Keratinocyte (primary cell): ENCODE data around the gene RNF5. TPM values are rescaled to one million over a fixed set of nuclear protein-coding genes. Genes with fewer than 3 reads are reported as not detected.

Source experiments
- DNase-seq: peaks from one replicate; pipeline ENCODE4 v3.0.0-alpha.2; 2011; ENCODE audit warnings: low read depth, missing footprints, low spot score
- FAIRE-seq: peaks from 2 replicates; lab custom pipeline; 2011; peaks lifted over from hg19 to GRCh38; lab: Jason Lieb, UNC
- H2AFZ ChIP-seq: 2 replicates; pipeline ENCODE4 v1.6.0; 2012; ENCODE audit warnings: low read length, control low read depth, inconsistent platforms; ENCODE audit not compliant: control insufficient read depth
- H3K27ac ChIP-seq: 2 replicates; pipeline ENCODE4 v1.5.1; 2011; ENCODE audit warnings: low read length; ENCODE audit not compliant: control insufficient read depth, insufficient read depth
- H3K27me3 ChIP-seq: 3 replicates; pipeline ENCODE4 v1.6.0; 2011; ENCODE audit warnings: low read length; ENCODE audit not compliant: control insufficient read depth, insufficient read depth; ENCODE audit errors: extremely low read depth
- H3K36me3 ChIP-seq, 2 experiments: 2 replicates in 1 of 2; 3 replicates in 1 of 2; pipeline ENCODE4 v1.5.1; 2011; ENCODE audit warnings: low read length in 2 of 2, mild to moderate bottlenecking in 1 of 2; ENCODE audit not compliant: control insufficient read depth in 2 of 2, insufficient read depth in 2 of 2; ENCODE audit errors: extremely low read depth in 1 of 2
- H3K4me1 ChIP-seq: 3 replicates; pipeline ENCODE4 v1.5.1; 2011; ENCODE audit warnings: low read length; ENCODE audit not compliant: control insufficient read depth, insufficient read depth; ENCODE audit errors: extremely low read depth
- H3K4me2 ChIP-seq: 3 replicates; pipeline ENCODE4 v1.6.0; 2011; ENCODE audit warnings: low read depth, low read length; ENCODE audit not compliant: control insufficient read depth, insufficient read depth; ENCODE audit errors: extremely low read depth
- H3K4me3 ChIP-seq, 3 experiments: fragments of 200-600 bp in 1 of 3; sonication (generic) in 1 of 3; 2 replicates in 2 of 3; 3 replicates in 1 of 3; pipeline ENCODE4 v1.5.1; 2011 to 2016; ENCODE audit warnings: low read length in 3 of 3, mild to moderate bottlenecking in 3 of 3, control low read depth in 2 of 3, inconsistent platforms in 1 of 3, low read depth in 1 of 3, mixed read lengths in 1 of 3, mixed run types in 1 of 3, moderate library complexity in 1 of 3; ENCODE audit not compliant: control insufficient read depth in 2 of 3, insufficient read depth in 2 of 3; ENCODE audit errors: extremely low read depth in 1 of 3
- H3K79me2 ChIP-seq: 2 replicates; pipeline ENCODE4 v1.6.0; 2012; ENCODE audit warnings: low read length; ENCODE audit not compliant: control insufficient read depth, insufficient read depth
- H3K9ac ChIP-seq: 3 replicates; pipeline ENCODE4 v1.6.0; 2011; ENCODE audit warnings: low read length; ENCODE audit not compliant: control insufficient read depth, insufficient read depth; ENCODE audit errors: extremely low read depth
- H3K9me1 ChIP-seq: 3 replicates; pipeline ENCODE4 v1.6.0; 2011; ENCODE audit warnings: low read length; ENCODE audit not compliant: control insufficient read depth, insufficient read depth; ENCODE audit errors: extremely low read depth
- H3K9me3 ChIP-seq: 2 replicates; pipeline ENCODE4 v1.5.1; 2012; ENCODE audit warnings: low read depth, low read length; ENCODE audit not compliant: control insufficient read depth
- H4K20me1 ChIP-seq: 3 replicates; pipeline ENCODE4 v1.6.0; 2011; ENCODE audit warnings: low read length; ENCODE audit not compliant: control insufficient read depth, insufficient read depth; ENCODE audit errors: extremely low read depth
- CTCF ChIP-seq, 3 experiments: IDR thresholded peaks in 1 of 3; conservative IDR thresholded peaks in 1 of 3; optimal IDR thresholded peaks in 1 of 3; 2 replicates in 2 of 3; 3 replicates in 1 of 3; pipeline versions ENCODE3 to v1.5.1; 2011; ENCODE audit warnings: low read length in 3 of 3, mild to moderate bottlenecking in 3 of 3, moderate library complexity in 2 of 3, control low read depth in 1 of 3, inconsistent platforms in 1 of 3; ENCODE audit not compliant: insufficient read depth in 2 of 3; ENCODE audit errors: extremely low read depth in 1 of 3
- EZH2 ChIP-seq: IDR thresholded peaks from one replicate; pipeline ENCODE4 v1.6.1; 2012; ENCODE audit warnings: inconsistent platforms, mild to moderate bottlenecking, low read length, moderate library complexity
- dilution Hi-C: fragments of 300-500 bp; cut with MboI; formaldehyde crosslinking; loops from one replicate; pipeline ENCODE4 v1.7.0; 2020; ENCODE audit warnings: low sequenced_read_pairs; ENCODE audit not compliant: extremely low pct_ligation_motif_present
- polyA plus RNA-seq, 5 experiments: library from polyadenylated mRNA; depleted of rRNA in 3 of 5; stranded (reverse) in 3 of 5; stranded (forward) in 1 of 5; unstranded in 1 of 5; fragments of >200 nt; gene quantifications; 1 replicate in 1 of 5; 2 replicates in 3 of 5; 3 replicates in 1 of 5; pipeline versions ENCODE4 v1.2.1 to v1.2.3, GENCODE V29; 2011 to 2012; ENCODE audit warnings: missing spikeins in 2 of 5, low read depth in 1 of 5, low replicate concordance in 1 of 5

The RNF5 gene
- polyA plus RNA-seq, 1 donor (not counting 4 experiments of a cell fraction or from before 2014, with no cell fraction given) = 33.2 TPM

DNA sequence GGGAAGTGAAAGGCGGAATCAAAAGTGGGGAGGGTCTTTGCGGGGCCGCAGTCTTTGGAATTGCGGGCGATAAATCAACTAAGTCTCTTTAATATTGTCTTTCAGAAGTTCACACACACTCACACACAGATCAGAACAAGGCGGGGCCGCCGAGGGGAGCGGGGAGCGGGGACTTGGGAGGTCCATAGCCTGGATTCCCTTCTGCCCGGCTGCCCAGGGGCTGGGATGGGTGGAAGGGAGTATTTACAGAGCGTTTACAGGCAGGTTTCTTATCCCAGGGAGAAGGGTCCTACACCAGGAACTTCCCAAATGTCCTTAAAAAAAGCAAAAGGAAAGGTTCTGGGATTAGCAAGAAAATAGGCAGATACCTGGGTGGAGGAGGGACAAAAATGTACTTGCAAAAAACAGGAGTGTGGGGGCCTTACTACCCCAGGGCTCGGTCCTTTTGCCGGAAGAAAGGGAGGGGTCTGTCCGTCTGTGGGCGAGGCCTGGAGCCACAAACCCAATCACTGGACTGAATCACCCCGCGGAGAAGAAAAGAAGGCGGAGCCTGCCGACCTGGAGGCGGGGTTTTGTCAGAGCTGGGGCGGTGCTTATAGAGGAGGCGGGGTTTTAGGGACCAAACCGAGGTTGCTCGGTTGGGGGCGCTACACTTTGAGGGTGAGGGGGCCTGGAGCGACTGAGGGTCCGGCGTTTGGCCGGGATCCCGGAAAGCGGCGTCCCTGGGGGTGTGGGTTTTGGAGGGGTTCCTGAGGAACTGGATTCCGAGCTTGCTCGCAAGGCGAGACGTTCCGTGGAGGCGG, 29.7 kb upstream of the RNF5 start:
- Histone ChIP-seq H4K20me1 (no peaks in the 10 kb centered on the region), H3K9me3 (no peaks in the 10 kb centered on the region), H3K4me1 (peaks cover 12% of the 10 kb centered on the region), H3K4me2 (peak overlapping the region; percentile 94), H2AFZ (peak overlapping the region; percentile 81), H3K36me3 (no peaks in the 10 kb centered on the region), H3K4me3 (peak overlapping the region; percentile 46 to 82 (median 66)), H3K27ac (peak overlapping the region; percentile 54), H3K9me1 (no peaks in the 10 kb centered on the region), H3K27me3 (peaks cover 4% of the 10 kb centered on the region), H3K79me2 (no peaks in the 10 kb centered on the region), H3K9ac (peak overlapping the region; percentile 71)
- FAIRE-seq = no peak
- no peak for DNase-seq
- peak; percentile 45 to 58 (median 47) for TF ChIP-seq CTCF (optimal IDR thresholded peaks at IDR 0.05 in 1 of 3, IDR thresholded peaks at IDR 0.05 in 1 of 3, conservative IDR thresholded peaks at IDR 0.05 in 1 of 3; ENCODE audit: extremely low read depth in 1 of 3, insufficient read depth in 2 of 3, low read length in 3 of 3)
- no peak for TF ChIP-seq EZH2
- dilution Hi-C loops = no loop called here

- no peak for FAIRE-seq
- Histone ChIP-seq H3K4me2 (peak overlapping the region; percentile 94), H3K79me2 (no peaks in the 10 kb centered on the region), H2AFZ (peak overlapping the region; percentile 75), H3K4me1 (peaks cover 12% of the 10 kb centered on the region), H4K20me1 (no peaks in the 10 kb centered on the region), H3K4me3 (peak overlapping the region; percentile 46 to 82 (median 66)), H3K9me1 (no peaks in the 10 kb centered on the region), H3K9me3 (no peaks in the 10 kb centered on the region), H3K36me3 (no peaks in the 10 kb centered on the region), H3K27ac (no peak overlapping the region), H3K27me3 (peaks cover 4% of the 10 kb centered on the region), H3K9ac (peak overlapping the region; percentile 71)
- no peak for DNase-seq
- TF ChIP-seq CTCF (optimal IDR thresholded peaks at IDR 0.05 in 1 of 3, IDR thresholded peaks at IDR 0.05 in 1 of 3, conservative IDR thresholded peaks at IDR 0.05 in 1 of 3; ENCODE audit: extremely low read depth in 1 of 3, insufficient read depth in 2 of 3, low read length in 3 of 3) (no peak), EZH2 (no peak)
- dilution Hi-C loops = no loop called here
These were observed 29.0 kb upstream of the RNF5 start for GRCh38 chr6:32149092-32149755.
